ENCODE measurements around the gene GPR87.

The GPR87 gene

DNA sequence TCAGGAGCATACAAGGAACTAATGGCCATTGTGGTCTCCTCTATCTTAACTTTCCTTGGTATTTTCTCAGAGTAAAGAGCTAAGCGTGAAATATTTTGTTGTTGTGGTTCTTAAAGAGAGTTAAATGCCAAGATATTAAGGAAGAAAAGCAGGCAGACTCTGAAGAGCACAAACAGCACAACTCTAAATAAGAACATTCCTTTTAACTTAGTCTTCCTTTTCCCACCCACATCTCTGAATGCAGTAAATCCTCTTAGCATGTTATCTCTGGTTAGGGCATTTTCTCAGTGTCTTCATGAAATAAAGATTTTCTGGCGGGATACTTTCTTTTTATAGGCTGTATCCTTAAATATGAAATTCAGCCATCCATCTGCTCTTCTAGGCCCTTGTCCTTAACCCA is 1.5 kb downstream of the GPR87 start:
- no peak for DNase-seq

DNA sequence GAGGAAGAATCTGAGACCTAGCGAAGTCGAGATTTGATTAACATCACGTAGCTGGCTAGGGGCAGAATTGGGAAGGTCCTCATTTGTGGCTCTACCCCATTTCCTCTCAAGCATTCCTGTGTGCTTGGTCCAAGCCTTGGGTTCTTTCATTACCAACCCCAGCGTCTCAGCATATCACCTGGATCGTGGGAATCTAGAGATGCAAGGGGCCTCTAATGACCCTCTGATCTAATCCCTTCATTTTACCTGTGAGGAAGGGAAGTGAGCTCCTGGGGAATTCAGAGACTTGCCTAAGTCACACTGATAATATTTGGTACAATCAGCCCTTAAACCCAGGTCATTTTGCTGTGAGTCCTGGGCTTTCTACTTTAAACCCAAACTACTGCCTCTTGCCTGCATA is 2.0 kb downstream of the GPR87 start:
- DNase-seq: no peak

GRCh38 chr3:151314137-151314536 is 2.5 kb downstream of the GPR87 start:
- no peak for DNase-seq

DNA sequence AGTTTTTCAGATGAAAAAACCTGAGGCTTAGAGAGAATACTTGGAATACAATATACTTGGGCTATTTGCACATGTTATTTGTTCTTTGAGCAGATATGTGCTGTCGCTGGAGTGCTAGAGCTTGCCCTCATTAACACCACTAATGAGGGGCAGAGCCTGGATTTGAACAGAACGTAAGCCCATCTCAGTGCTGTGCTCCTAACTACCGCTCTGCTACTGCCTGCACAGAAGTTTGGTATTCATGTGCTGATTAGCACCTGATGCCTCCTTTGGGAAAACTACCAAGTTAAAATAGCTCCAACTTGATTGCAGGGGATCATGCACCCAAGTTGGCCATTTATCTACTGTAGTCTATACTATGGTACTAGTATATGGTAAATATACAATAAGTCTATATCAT is 3.6 kb downstream of the GPR87 start:
- DNase-seq: peak; percentile 6

DNA sequence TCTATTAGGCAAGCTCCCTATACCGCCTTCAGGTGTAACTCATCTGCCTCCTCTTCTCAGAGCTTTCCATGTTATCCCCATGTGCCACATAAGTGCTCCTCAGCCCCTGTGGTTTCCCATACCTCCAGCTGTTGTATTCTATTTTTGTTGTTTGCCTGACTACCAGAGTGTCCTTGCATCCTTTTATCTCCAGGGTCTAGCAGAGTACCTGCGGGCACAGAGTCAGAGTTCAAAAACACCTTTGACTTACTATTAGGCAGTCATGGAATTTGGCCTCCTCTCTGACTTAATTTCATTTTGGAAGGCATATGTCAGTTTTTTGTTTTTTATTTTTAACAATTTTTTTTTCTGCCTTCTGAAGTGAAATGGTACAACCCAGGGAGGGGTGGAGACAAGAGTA is 7.1 kb downstream of the GPR87 start:
- no peak for DNase-seq

- no peak for DNase-seq
Observed at GRCh38 chr3:151307583-151308488, 8.8 kb downstream of the GPR87 start.

- no peak for DNase-seq
Observed at GRCh38 chr3:151307131-151307530, 9.5 kb downstream of the GPR87 start.

DNA sequence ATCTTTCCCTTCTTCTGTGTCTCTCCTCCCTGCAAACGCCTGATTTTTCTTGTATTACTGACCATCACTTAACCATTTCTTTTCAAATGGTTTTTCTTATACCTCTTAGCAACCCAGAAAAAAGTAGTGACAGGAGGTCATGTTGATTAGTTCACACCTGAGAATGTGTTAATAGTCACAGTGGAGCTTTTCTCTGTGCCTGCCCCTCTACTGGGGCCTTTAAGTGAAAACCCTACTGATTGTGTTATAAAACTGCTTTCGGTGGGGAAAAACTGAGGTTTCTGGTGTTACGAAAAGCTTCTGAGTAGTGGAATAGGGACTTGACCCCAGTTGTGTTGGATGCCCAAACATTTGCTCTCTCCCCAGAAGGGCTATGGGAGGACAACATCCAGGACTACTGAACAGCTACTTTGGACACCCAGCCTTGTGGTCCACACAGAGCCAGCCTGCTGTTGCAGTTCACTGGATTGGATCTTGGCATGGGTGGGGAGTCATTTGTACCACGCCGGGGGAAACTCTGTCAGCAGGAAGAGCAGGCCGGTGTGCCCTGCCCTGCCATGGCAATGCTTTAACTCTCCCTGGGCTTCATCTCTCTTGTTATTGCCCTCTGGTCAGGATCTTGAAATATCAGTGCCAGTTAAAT is 10.3 kb downstream of the GPR87 start:
- no peak for DNase-seq

DNA sequence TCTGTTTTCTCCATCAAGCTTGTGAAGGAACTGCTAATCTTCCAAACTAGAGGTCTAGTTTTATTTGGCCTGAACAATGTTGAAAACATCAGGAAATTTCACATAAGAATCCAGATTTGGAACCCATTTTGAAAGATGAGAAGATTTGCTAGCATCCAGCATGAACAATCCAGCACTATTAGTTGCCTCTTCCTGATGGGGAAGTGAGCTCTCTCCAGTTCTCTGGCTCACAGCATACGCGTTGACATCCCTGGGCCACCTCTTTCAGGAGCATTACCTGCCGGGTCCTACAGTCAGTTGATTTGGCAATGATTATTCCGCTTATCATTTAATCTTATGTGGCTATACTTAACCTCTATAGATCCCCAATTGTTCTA is 10.9 kb downstream of the GPR87 start:
- no peak for DNase-seq

DNA sequence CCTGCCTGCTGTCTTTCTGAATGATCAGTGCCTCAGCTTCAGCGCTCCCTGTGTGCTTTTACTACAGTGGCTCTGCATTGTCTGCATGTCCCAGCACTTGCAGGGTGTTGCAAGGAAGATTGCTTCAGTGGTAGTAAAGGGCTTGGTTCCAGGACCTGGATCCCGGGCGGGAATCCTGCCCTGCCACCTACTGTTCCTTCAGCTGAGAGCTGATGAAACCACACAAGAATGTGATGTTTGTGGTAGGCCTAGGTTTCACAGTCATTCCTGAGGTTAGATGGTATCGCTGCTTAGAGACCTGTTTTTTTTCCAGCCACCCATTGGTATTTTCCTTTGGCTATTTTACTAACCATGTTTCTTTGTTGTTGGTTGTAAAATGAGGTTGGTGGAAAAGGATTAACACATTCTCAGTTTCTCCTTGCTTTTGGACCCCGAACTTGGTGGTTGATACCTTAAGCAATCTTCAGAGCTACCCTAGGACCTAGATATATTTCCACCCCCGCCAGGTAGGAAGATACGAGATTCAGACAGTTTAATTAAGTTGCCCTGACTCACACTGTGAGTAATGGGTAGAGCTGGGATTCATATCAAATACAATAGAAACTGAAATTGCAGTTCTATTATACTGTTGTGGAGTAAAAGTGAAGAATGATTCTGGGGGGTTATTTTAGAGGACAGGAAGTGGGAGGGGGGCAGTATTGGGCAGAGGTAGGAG is 11.4 kb downstream of the GPR87 start:
- peak; percentile 1 for DNase-seq

DNA sequence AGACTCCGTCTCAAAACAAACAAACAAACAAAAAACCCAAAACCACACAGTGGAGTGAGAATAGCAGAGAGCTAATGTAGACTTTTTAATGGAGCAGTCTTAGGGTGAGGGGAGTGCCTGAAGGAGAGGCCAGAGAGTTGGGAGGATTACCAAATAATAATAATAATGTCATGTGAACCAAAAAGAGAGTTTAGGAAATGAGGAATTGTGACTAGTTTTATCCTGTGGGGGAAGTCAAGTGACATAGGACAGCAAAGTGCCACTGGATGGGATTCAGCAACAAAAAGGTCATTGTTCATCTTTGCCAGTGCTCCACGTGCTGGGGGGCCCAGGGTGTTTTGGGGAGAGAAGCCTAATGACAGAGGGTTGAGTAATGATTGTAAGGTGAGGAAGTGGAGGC is 12.9 kb downstream of the GPR87 start:
- DNase-seq: no peak

- DNase-seq: no peak
Observed at GRCh38 chr3:151301787-151302186, 14.8 kb downstream of the GPR87 start.

DNA sequence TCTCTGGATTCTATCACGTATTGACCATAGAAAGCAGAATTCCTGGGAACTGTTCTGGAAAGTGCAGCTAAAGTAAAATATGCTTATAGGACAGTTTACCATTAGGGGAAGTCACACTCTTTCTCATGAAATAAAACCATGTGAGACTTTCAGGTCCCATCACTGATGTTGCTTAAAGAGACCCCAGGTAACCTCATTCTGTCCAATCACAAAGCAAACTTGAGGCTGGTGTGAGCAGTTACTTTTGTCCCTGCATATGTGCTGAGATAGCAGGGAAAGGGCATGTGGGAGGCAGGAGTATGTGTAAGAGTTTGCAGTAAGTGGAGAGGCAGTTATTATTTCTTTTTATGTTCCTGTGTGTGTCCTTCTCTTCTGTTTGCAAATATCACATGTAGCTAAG is 16.1 kb downstream of the GPR87 start:
- DNase-seq: no peak

DNA sequence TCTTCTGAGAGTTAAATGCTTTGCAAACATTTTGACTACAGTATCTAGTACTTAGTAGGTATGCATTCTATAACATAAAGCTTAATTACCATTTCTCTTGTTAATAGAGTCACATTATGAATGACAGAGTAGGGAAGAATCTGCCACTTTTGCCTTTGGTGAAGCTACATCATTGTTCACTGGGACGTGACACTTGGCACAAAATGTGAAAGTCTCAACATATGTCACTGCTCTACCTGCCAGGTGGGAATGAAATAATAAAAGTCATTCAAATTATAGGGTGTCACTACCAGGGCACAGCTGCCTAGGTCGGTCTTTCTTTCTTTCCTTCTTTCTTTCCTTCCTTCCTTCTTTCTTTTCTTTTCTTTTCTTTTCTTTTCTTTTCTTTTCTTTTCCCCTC is 17.6 kb downstream of the GPR87 start:
- peak; percentile 72 for DNase-seq

- DNase-seq: no peak
Observed at GRCh38 chr3:151297429-151297828, 19.2 kb downstream of the GPR87 start.

DNA sequence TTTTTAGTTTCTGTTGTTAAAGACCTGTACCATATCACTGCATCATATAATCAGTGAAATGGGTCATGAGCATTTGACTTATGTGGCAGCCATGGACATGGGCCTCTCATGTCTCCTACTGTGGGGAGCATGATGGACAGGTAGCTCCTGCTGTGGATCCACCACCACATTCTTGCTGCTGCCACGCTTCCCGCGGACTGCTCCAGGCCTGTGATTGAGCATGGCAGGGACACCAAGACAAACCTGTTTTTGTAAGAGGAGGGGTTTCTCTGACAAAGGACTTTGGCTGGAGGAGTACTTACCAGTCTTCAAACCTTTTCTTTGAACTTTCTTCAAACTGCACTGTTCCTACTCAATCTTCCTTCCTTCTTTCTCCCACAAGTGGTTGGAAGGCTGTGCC is 20.4 kb downstream of the GPR87 start:
- DNase-seq: no peak

GRCh38 chr3:151293127-151293526 is 23.5 kb downstream of the GPR87 start:
- no peak for DNase-seq

- DNase-seq: peak; percentile 4
Observed at GRCh38 chr3:151290673-151291072, 25.9 kb downstream of the GPR87 start.

- DNase-seq: no peak
Observed at GRCh38 chr3:151289445-151289844, 27.2 kb downstream of the GPR87 start.

DNA sequence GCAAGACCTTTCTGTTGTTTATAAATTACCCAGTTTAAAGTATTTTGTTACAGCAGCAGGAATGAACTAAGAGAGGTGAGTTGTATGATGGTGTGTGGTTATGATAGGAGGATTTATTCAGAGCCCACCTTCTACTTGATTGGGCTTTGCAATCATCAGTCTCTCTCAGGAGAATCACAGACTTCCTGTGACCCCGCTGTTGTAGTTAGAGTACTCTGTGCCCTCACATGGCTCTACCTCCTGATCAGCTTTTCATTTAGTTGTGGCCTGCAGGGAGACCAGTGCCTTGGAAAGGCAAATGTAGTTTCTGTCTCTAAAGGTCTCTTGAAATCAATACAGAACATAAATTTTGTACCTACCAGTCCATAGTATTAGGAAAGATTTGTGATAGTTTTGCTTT is 30.7 kb downstream of the GPR87 start:
- DNase-seq: no peak

DNA sequence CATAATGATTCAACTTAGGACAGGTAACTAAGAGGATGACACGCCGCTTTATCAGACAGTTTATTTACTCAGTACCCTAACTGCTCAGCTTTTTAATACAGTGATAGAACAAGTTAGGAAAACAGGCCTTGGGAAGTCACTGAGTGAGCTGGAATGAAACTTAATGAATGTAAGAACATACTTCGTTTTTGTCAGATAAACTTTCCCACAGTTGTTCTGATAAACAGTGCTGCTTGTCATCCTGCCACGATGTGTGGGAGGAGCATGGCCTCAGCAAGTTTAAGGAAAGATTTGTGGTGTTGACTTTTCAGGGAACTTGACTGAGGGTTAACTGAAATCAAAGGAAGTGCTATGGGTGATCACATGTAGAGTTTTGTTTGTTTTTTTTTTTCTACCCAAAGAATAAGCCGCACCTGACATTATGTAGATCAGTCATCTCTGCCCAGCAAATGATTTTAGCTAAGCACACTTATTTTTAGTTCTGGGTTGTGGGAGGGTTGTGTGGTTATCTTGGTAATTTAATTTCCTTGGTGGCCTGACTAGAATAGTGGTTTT is 32.6 kb downstream of the GPR87 start:
- peak; percentile 2 for DNase-seq

DNA sequence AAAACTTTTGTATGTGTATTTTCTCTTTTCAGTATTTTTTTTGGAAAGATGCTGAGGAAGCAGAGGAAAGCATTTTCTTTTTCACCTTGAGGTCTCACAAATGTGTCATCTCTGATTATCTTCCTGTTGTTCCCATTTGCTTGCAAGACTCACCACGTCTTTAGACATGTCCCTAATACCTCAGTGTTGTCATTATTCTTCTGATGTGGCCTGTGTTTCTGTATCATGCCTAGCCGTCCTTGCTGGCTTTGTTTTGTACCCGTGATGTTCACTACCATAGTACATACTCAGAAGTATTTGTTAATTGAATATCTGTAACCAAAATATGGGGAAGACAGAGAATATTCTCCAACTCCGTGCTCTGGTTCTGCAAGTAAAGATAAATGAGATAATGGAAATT is 33.2 kb downstream of the GPR87 start:
- no peak for DNase-seq

- DNase-seq: peak; percentile 51
Observed at GRCh38 chr3:151282921-151283320, 33.7 kb downstream of the GPR87 start.

All from NCI-H69 (cell line).